DMS79 treated with DMSO at 0.1 percent for 48 hours (cell line): Measurements from ENCODE around the gene CXCL14.

Experiments used
- DNase-seq: peaks from one replicate; lab custom pipeline; 2025; lab: John Stamatoyannopoulos, UW

CXCL14 gene

GRCh38 chr5:135596157-135596763 lies 17.5 kb upstream of the CXCL14 start:
- DNase-seq, result no peak

GRCh38 chr5:135594416-135594960 lies 15.7 kb upstream of the CXCL14 start:
- no peak for DNase-seq

- no peak for DNase-seq
Measured at GRCh38 chr5:135593886-135594285, 15.1 kb upstream of the CXCL14 start.

- DNase-seq, result no peak
Measured at GRCh38 chr5:135593141-135593540, 14.3 kb upstream of the CXCL14 start.

- DNase-seq, result no peak
Measured at GRCh38 chr5:135592312-135593045, 13.7 kb upstream of the CXCL14 start.

- no peak for DNase-seq
Measured at GRCh38 chr5:135591277-135591676, 12.5 kb upstream of the CXCL14 start.

GRCh38 chr5:135589152-135589551 lies 10.4 kb upstream of the CXCL14 start:
- no peak for DNase-seq

- DNase-seq, result no peak
Measured at GRCh38 chr5:135587721-135588663, 9.2 kb upstream of the CXCL14 start.

GRCh38 chr5:135584918-135585317 lies 6.1 kb upstream of the CXCL14 start:
- DNase-seq, result no peak

GRCh38 chr5:135584276-135584675 lies 5.5 kb upstream of the CXCL14 start:
- no peak for DNase-seq

GRCh38 chr5:135582099-135582781 lies 3.4 kb upstream of the CXCL14 start:
- no peak for DNase-seq

- no peak for DNase-seq
Measured at GRCh38 chr5:135578305-135578684, 496 bp downstream of the CXCL14 start.

GRCh38 chr5:135577421-135577820 lies 1.4 kb downstream of the CXCL14 start:
- DNase-seq, result no peak

GRCh38 chr5:135576075-135576599 lies 2.7 kb downstream of the CXCL14 start:
- no peak for DNase-seq

- no peak for DNase-seq
Measured at GRCh38 chr5:135574493-135574892, 4.3 kb downstream of the CXCL14 start.

- no peak for DNase-seq
Measured at GRCh38 chr5:135571902-135572301, 6.9 kb downstream of the CXCL14 start.

GRCh38 chr5:135571066-135571609 lies 7.7 kb downstream of the CXCL14 start:
- no peak for DNase-seq

- no peak for DNase-seq
Measured at GRCh38 chr5:135570453-135570764, 8.4 kb downstream of the CXCL14 start.

- DNase-seq, result no peak
Measured at GRCh38 chr5:135569755-135570452, 8.9 kb downstream of the CXCL14 start.

- DNase-seq, result no peak
Measured at GRCh38 chr5:135568923-135569360, 9.8 kb downstream of the CXCL14 start.

- DNase-seq, result no peak
Measured at GRCh38 chr5:135568246-135568645, 10.5 kb downstream of the CXCL14 start.
